ENCODE data around the gene PTPRG. TPM values are rescaled to one million over a fixed set of nuclear protein-coding genes. Genes with fewer than 3 reads are reported as not detected.

Gene PTPRG
- total RNA-seq, 2 donors from 2014 or later = 23.9 to 31.6 TPM

- H3K4me3 ChIP-seq = no peak overlapping the region
- no peak for DNase-seq
- 83 to 86% methylated on average over 7 of the region's 7 CpGs for WGBS, 2 donors
- no peaks in the 10 kb centered on the region for H3K4me1 ChIP-seq
- ATAC-seq = no peak
- no peak overlapping the region for H3K27ac ChIP-seq
- H3K36me3 ChIP-seq (replicated peaks in 1 of 2; ENCODE audit: insufficient read depth in 1 of 2, low read depth in 2 of 2) = no peaks in the 10 kb centered on the region
- TF ChIP-seq CTCF (IDR thresholded peaks at IDR 0.05) (no peak), POLR2A (IDR thresholded peaks at IDR 0.05) (no peak)
- H3K9me3 ChIP-seq = no peaks in the 10 kb centered on the region
- intact Hi-C loops (cut with DNase I) = no loop called here
- no peaks in the 10 kb centered on the region for H3K27me3 ChIP-seq
Measured at GRCh38 chr3:62039586-62039985, 478.2 kb downstream of the PTPRG start.

GRCh38 chr3:62041681-62042080, 480.3 kb downstream of the PTPRG start:
- Histone ChIP-seq H3K27me3 (no peaks in the 10 kb centered on the region), H3K27ac (no peak overlapping the region), H3K9me3 (no peaks in the 10 kb centered on the region), H3K36me3 (replicated peaks in 1 of 2; ENCODE audit: insufficient read depth in 1 of 2, low read depth in 2 of 2) (no peaks in the 10 kb centered on the region), H3K4me1 (no peaks in the 10 kb centered on the region), H3K4me3 (no peak overlapping the region)
- TF ChIP-seq POLR2A (IDR thresholded peaks at IDR 0.05) (no peak), CTCF (IDR thresholded peaks at IDR 0.05) (no peak)
- intact Hi-C loops (cut with DNase I) = no loop called here
- ATAC-seq (no peak), DNase-seq (no peak)
- 75 to 83% methylated on average over 4 of the region's 4 CpGs for WGBS, 2 donors

GRCh38 chr3:62044874-62045411, 483.6 kb downstream of the PTPRG start:
- intact Hi-C loops (cut with DNase I) = no loop called here
- ATAC-seq (no peak), DNase-seq (no peak)
- no peaks in the 10 kb centered on the region for H3K27me3 ChIP-seq
- H3K27ac ChIP-seq = no peak overlapping the region
- 77 to 81% methylated on average over 5 of the region's 5 CpGs for WGBS, 2 donors
- H3K9me3 ChIP-seq = no peaks in the 10 kb centered on the region
- no peak overlapping the region for H3K4me3 ChIP-seq
- TF ChIP-seq CTCF (IDR thresholded peaks at IDR 0.05) = no peak
- TF ChIP-seq POLR2A (IDR thresholded peaks at IDR 0.05) = no peak
- no peaks in the 10 kb centered on the region for H3K4me1 ChIP-seq
- H3K36me3 ChIP-seq (replicated peaks in 1 of 2; ENCODE audit: insufficient read depth in 1 of 2, low read depth in 2 of 2) = no peaks in the 10 kb centered on the region

GRCh38 chr3:62046326-62046725, 485.0 kb downstream of the PTPRG start:
- Histone ChIP-seq H3K4me3 (no peak overlapping the region), H3K9me3 (no peaks in the 10 kb centered on the region), H3K36me3 (replicated peaks in 1 of 2; ENCODE audit: insufficient read depth in 1 of 2, low read depth in 2 of 2) (no peaks in the 10 kb centered on the region), H3K4me1 (no peaks in the 10 kb centered on the region), H3K27ac (no peak overlapping the region), H3K27me3 (no peaks in the 10 kb centered on the region)
- intact Hi-C loops (cut with DNase I) = no loop called here
- TF ChIP-seq POLR2A (IDR thresholded peaks at IDR 0.05) = no peak
- TF ChIP-seq CTCF (IDR thresholded peaks at IDR 0.05) = no peak
- DNase-seq = no peak
- no peak for ATAC-seq

GRCh38 chr3:62048577-62048976, 487.2 kb downstream of the PTPRG start:
- H3K4me3 ChIP-seq = no peak overlapping the region
- TF ChIP-seq CTCF (IDR thresholded peaks at IDR 0.05) = no peak
- no peak for TF ChIP-seq POLR2A (IDR thresholded peaks at IDR 0.05)
- H3K27ac ChIP-seq = no peak overlapping the region
- no peaks in the 10 kb centered on the region for H3K27me3 ChIP-seq
- no peaks in the 10 kb centered on the region for H3K4me1 ChIP-seq
- no peaks in the 10 kb centered on the region for H3K9me3 ChIP-seq
- intact Hi-C loops (cut with DNase I) = no loop called here
- 89 to 93% methylated on average over 3 of the region's 3 CpGs for WGBS, 2 donors
- ATAC-seq (no peak), DNase-seq (no peak)
- no peaks in the 10 kb centered on the region for H3K36me3 ChIP-seq (replicated peaks in 1 of 2; ENCODE audit: insufficient read depth in 1 of 2, low read depth in 2 of 2)

Measured in body of pancreas (tissue), 4 donors.